Measurements from ENCODE around the gene BSND.

The BSND gene

GRCh38 chr1:54976747-54977146 lies 22.0 kb upstream of the BSND start:
- DNase-seq: no peak

- no peak for DNase-seq
These were observed 21.0 kb upstream of the BSND start for GRCh38 chr1:54977533-54978297.

DNA sequence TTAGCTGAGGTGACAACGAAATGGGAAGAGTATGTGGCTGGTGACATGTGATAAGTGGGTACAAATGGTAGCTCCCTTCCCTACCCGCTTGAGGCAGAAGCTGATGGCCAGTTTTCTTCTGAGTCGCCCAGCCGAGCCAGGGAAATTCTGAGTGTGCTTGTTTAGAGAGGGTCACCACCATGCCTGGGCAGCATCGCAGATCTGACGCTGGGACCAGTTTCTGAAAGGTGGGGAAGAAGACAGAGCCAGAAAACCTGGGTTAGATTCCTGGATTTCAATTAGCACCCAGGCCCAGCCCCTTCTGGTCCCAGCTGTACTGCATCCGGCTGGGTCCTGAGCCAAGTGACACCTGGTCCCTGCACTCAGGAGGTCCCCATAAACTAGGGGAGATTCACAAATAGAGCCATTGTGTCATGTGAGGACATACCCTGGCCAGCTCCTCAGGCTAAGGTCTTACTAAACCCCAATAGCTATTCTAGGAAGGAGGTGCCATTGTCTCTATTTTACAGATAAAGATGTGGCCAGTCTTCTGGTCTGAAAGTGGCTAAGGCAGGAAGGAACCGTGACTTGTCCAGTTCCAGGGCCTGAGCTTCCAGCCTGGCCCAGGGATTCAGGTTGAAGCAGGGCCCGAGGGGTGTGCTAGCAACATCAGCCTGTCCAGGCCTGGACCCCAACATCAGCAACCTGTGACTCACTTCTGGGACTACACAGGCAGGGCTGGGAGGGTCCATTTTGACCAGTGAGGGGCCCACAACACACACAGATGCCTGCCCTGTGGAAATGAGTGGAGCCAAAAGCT lies 20.0 kb upstream of the BSND start:
- DNase-seq: no peak

DNA sequence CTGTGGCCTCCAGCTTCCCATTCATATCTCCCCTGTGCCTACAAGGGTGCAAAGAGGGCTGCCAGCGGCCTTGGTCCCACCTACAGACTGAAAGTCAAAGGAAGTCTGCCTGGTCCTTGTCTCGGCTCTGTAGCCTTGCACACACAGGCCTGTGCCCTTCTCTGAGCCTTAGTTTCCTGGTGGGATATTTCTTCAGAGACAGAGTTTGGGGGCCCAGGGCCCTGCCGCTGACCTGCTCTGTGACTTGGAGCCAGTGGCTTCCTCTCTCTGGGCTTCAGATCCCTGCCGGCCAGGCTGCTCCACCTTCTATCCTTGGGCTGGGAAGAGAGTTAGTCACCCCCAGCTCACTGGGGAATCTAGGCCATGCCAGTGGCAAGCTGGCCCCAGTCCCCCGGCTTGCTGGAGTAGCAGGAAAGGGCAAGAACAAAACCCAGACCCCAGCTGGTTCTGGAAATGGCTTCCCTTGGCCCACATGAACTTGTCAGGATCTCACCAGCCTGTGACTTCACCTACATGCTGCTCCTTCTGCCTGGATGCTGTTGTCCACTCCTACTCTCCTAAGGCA lies 19.3 kb upstream of the BSND start:
- no peak for DNase-seq

DNA sequence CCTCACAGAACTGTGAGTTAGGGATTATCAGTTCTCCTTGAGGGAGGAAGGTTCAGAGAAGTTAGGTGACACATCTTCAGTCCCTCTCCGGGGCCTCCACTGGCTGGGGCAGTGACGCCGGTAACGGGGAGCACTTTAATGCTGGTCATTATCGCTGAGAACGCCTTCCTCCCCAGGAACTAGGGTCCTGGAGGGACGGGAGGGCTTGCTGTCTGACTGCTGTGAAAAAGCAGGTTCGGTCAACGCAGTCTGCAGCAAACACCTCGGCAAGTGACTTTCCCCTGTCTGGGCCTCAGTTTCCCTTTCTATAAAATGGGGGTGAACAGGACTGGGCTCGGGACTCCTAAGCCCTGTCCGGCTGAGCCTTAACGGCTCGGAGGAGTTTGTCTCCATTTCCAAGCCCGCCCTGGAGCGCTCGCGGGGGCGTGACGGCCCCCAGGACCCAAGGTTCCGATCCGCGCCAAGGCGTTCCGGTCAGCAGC lies 18.6 kb upstream of the BSND start:
- DNase-seq: no peak

GRCh38 chr1:54980528-54981241 lies 18.0 kb upstream of the BSND start, which contains the start of gene TMEM61:
TSS of gene TMEM61 (plus strand) at chr1:54980628. CDS start at chr1:54981066, 438 bp downstream.
- DNase-seq: no peak

GRCh38 chr1:54981466-54981865 lies 17.3 kb upstream of the BSND start:
- no peak for DNase-seq

GRCh38 chr1:54982739-54983138 lies 16.0 kb upstream of the BSND start:
- DNase-seq: no peak

DNA sequence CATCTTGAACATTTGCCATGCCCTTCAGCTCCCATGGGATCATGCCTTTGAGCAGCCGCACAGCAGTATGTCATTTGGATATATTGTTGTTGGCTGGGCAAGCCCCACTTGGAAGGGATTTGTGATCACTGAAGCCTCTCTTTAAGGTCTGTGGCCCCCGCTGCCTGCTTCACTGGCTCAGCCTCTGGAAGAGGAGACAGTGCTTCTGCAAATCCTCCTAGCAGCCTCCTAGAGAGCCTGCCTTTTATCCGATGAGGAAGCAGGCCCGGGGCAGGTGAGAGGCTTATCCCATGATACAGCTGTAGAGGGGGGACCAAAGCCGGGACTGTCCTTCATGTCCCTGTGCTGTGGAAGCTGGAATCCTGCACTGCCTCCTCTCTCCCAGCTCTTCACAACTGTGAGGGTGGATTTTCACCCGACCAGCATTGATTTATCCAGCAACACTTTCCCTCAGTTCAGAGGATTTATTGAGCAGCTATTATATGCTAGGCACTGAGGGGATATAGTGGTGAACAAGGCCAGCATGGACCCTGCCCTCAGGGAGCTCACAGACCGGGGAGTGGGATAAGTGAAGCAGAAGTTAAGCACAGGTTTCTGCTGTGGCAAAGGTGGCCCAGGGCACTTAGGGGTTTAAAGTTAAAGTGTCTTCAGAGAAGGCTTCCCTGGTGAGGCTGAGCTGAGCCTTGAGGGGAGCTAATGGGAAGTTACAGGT lies 14.4 kb upstream of the BSND start:
- DNase-seq: no peak

GRCh38 chr1:54985556-54985955 lies 13.2 kb upstream of the BSND start:
- DNase-seq: no peak

GRCh38 chr1:54986025-54986424 lies 12.7 kb upstream of the BSND start:
- DNase-seq: no peak

DNA sequence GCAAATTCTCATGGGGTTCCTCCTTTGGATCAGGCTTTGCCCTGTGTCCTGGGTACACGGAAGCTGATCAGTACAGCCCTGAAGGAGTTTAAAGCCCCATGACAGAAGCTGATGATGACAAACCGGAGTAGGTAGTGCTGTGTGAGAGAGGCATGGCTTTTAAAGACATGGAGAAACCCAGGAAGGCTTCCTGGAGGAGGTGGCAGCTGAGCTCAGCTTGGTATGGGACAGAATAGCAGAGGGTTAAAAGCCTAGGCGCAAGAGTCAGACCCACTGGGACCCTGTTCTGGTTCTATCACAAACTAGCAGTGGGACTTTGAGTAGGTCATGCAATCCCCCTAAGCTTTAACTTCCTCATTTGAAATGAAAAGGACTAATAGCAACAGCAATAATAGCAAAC lies 12.2 kb upstream of the BSND start:
- DNase-seq: no peak

DNA sequence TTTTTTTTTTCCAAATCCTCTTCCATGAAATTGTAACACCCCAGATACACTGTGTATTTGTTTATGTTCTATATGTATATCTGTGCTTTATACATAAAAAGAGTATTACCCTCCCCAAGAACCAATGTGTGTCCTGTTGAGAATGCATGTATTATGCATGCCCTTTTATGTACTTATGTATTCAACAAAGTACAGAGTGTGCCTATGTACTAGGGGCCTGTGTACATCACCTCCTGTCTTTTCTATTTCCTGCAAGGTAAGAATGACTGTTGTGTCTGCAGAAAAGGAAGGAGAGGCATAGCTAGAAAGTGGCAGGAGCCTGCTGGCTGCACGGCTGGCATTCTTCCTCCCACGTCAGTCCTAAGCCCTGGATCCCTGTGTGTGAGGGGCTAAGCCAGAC lies 11.3 kb upstream of the BSND start:
- no peak for DNase-seq

DNA sequence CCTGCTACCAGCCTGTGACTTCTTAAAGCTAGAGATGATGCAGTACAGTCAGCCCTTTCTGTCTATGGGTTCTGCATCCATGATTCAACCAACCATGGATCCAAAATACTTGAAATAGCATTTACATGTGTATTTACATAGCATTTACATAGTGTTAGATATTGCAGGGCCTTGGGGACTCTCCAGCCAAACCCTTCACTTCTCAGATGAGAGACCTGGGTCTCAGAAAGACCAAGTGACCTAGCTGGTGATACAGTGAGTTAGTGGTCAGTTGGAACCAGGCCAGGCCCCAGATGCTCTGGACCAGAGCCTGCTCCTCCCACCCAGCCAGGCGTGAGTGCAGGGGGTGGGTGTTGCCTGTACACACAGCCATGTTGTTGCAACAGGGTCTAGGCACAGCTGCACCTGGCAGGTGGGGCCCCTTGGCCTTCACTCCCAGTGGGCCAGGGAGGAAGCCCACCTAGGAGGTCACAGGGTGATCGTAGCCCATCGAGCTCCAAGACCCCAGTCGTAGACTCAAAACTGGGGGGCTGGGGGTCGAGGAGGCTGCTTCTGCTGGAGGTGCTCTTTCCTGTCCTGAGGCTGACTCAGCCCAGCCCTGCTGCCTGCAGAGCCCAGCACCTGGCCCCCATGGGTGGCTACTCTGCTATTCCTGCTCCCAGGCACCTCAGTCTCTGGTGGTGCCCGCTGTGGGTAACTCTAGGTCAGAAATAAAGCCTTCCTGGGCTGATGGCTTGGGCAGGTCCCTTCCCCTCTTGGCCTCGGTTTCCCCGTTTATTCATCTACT lies 10.6 kb upstream of the BSND start:
- no peak for DNase-seq

DNA sequence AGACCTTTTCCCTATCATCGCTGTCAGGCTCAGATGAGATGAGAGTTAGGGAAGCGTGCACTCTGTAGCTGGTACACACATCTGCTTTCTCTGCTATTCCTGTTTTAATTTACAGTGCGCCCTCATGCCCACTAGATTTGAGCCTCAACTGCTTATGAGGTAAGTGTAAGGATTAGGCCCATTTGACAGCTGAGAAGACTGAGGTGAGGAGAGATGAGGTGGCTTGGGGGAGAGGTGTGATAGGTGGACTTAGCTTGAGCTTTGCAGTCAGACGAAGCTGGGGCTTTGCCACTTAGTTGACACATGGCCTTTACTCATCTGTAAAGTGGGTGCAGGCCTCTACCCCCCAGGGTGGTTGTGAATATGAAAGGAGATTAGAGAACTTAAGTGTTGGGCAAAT lies 9.8 kb upstream of the BSND start:
- no peak for DNase-seq

DNA sequence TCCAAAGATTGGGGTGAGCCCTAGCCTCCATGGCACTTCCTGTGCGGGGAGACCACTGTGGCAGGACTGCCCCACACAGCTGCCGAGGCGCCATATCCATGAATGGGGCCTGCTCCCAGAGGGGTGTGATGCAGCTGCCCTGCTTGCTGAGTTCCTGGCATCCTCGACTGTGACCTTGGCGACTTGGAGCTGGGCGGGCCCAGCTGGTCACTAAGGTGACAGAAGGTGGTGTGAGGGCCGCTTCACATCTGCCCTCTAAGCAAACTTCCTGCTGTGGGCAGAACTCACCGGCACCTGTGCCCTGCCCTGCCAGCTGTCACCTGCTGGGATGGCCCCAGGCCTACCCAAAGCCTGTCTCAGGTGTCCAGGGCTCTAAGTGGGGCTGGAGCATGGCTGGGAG lies 9.3 kb upstream of the BSND start:
- no peak for DNase-seq

DNA sequence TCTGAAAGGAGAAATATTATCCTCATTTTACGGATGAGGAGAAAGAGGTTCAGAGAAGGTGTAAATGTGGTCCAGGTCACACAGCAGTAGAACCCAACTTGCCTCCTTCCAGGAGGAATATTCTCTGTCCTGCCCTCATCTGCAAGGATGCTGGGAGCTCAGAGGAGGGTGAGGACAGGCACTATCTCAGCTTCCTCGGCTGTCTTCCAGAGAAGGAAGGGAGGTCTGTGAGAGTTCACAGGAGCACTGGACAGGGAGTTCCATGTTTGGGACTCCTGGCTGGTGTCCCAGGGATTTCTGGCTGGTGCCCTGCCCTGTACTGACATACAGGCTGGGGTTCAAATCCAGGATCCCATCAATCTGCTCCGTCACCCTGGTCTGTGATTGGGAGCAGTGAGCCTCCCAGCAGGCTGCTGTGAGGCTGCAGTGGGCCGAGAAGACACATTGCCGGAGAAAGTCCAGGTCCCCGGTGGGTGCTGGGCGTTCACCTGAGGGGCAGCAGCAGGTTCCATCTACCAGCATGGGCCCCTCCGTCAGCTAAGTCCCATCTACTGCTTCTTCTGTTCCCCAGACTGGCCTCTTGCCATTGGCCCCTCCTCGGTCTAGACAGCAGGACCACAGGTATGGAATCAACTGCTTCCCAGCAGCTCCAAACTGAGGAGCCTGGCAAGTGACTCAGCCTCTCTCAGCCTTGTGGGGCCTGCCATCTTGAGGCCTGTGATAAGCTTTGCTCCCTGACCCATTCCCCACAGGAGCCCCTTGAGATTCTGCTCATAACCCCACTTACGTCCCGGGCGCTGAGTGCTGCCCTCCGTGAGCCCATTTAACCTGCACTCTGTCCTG lies 8.5 kb upstream of the BSND start:
- DNase-seq: no peak

- no peak for DNase-seq
These were observed 7.8 kb upstream of the BSND start for GRCh38 chr1:54990916-54991315.

- no peak for DNase-seq
These were observed 6.8 kb upstream of the BSND start for GRCh38 chr1:54991939-54992338.

DNA sequence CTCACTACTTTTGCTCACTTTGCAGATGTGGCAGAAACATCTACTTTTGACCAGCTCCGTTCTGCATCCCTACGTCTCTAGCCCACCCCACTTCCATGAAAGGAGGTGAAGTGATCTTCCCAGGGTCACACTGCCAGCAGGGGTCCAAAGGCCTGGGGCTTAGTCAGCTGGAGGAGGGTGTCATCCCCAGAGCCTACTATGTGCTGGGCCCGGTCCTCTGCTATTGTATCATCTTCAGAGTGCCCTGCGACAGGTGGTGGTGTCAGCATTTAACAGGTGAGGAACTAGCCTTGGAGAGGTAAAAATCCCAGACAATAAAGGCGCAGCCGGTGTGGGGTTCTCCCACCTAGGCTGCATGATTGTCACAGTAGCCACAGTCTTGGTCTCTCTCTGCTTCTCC lies 5.6 kb upstream of the BSND start:
- no peak for DNase-seq

Measured in central memory CD4-positive, alpha-beta T cell (primary cell).